A673 (cell line): ENCODE measurements around the gene OBP2A.

Experiments
- EZH2 ChIP-seq: fragments of 200-600 bp; sonication (generic); IDR thresholded peaks from 2 replicates; pipeline ENCODE4 v1.6.1; 2017; ENCODE audit warnings: borderline replicate concordance, low read depth, mild to moderate bottlenecking, mixed read lengths, antibody characterized with exemption, low read length; ENCODE audit not compliant: poor library complexity, severe bottlenecking
- TF ChIP-seq, protein P1 (sequence below): fragments of 300-800, 200-600 bp; sonication (generic); conservative IDR thresholded peaks from 2 replicates; pipeline ENCODE4 v1.5.1; 2017; ENCODE audit warnings: low read depth, mild to moderate bottlenecking, antibody characterized with exemption, low read length, moderate library complexity, mixed read lengths

DNA sequence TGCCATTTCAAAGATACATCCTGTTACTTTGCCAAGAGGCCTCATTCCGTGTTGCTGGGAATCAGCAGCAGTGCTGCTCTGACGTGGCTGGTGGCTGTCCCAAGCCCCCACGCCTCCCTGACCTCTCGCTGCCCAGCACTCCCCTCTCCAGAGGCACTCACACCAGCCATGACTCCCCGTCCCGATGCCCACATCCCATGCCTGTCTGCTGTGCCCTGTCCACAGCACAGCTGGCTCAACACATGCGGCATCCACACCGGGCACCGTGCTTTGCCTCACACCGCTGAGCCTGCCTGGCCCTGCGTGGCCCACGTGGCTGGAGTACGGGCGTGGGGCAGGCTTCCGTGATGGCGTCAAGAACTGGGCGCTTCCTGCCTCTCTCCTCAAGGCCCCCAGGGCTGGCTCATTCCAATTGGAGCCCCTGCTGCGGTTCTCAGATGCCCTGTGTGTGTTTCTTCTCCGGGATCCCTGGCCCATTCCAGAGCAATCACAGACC is 32.5 kb upstream of the OBP2A start:
- TF ChIP-seq, protein P1, sequence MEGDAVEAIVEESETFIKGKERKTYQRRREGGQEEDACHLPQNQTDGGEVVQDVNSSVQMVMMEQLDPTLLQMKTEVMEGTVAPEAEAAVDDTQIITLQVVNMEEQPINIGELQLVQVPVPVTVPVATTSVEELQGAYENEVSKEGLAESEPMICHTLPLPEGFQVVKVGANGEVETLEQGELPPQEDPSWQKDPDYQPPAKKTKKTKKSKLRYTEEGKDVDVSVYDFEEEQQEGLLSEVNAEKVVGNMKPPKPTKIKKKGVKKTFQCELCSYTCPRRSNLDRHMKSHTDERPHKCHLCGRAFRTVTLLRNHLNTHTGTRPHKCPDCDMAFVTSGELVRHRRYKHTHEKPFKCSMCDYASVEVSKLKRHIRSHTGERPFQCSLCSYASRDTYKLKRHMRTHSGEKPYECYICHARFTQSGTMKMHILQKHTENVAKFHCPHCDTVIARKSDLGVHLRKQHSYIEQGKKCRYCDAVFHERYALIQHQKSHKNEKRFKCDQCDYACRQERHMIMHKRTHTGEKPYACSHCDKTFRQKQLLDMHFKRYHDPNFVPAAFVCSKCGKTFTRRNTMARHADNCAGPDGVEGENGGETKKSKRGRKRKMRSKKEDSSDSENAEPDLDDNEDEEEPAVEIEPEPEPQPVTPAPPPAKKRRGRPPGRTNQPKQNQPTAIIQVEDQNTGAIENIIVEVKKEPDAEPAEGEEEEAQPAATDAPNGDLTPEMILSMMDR, result no peak
- TF ChIP-seq EZH2, result no peak
